ENCODE data around the gene BNC2.
A peak's percentile ranks its signal among the peaks of the same experiment; 100 is the strongest.

The BNC2 gene

DNA sequence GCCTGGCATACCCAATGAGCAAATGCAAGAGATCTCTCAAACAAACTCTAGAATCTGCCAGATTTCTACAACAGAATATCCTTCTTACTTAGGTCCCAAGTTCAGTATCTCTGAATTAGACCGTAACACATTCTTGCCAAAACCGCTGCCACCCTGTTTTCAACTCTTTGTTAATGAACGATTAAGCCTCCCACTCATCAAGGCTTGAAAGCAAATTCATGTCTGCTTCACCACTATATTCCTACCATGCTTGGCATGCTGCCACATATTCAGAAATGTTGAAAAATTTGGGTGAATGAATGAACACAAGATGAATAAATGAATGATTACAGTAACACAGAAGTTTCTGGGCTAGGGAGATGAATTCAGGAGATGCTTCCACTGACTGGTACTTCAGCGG is 119.9 kb downstream of the BNC2 start:
- DNase-seq: no peak

DNA sequence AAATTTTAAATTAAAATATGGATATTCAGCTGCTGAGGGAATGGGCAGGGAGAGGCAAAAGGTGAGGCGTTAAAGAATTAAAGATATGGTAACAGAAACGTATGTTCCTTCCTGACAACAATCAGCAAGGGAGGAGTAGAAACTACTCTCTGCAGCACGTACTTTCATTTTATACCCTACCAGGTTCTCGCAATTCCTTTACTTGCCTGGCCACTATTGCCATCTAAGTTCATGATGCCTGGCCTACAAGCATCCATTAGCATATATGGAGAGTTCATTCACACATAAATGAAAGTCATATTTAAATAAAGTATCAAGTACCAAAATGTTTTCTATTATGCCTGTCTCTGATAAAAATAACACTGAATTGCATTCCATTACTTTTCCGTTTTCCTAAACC is 125.1 kb downstream of the BNC2 start:
- DNase-seq: no peak

DNA sequence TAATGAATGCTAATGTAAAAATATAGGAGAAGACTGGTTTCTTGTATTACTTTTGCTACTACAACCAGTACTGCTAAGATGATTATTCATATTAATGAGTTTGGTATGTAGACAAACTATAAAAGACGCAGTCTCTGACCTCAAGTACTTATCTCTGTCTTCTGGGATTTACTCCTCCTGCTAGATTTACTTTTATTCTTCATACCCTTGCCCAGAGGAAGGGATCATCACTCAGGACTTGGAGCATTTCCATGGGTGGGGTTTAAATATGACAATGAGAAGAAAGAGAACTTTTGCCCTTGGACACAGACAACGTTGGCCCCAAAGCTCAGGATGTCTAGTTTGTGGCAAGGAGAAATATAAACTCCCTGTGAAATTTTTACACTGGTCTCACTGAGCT is 126.1 kb downstream of the BNC2 start:
- no peak for DNase-seq

DNA sequence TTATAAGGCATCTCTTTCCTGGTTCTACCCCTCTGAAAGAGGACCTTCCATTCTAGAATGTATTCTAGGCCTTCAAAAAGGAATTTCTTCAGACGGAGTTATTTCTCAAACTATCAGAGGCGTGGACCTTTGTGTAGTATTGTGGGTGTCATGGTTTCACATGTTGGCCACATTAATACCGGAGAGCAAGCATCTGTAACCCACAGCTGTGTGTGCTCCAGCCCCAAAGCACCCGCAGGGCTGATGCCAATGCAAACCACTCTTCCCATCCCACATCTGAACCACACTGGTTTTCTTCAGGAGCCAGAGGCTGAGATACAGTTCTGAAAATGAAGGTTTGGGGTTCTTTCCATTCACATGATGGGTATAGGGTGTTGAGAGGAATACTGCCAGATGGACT is 127.1 kb downstream of the BNC2 start:
- DNase-seq: no peak

DNA sequence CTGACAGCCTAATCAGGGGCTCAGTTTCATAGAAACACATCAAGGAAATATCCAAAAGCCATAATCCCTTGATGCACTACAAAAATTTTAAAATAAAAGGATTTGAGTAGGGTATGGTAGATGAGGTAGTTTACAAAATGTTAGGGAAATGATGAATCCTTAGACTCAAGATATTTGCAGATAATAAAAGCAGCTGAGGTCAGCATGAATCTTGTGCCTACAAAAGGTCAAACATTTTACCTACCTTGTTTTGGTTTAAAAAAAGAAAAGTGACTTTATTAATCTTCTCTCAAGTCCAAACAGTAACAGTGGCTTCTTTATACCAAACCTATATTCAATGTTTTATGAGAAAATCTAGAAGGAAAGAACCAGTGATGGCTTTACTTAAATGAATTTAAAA is 135.5 kb downstream of the BNC2 start:
- DNase-seq: no peak

DNA sequence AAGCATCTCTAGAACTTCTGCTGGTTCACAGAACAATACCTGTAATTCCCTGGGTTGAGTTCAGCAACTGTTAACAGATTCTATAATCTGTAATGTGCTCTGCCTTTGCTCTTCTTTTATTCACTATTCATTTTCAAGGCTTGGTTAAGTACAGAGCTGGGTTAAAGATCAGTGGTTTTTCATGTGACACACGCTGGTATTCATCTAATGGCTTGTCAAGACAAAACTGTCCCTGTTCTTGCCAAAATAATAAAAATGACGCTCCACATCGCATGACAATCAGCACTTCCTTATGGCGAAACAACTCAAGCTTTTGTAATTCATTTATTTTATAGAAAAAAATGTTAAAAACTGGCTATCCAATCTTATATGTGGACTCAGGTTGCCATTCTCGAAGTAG is 137.9 kb downstream of the BNC2 start:
- DNase-seq: no peak

DNA sequence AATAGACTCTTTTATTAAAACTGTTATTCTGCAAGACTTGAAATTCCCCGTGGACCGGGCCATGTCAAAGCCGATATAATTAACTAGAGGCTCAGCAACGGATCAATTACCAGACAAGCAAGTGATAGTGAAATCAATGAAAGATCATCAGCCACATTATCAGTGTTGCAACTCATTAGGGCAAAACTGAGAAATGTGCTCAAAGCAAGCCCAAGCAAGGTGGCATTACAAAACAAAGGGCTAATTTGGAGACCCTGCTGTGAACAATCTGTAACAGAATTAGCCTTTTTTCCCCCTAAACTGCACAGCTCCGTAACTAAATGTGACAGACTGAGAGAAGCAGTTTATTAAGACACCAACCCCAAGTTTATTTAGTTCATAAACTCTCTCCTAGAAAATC is 140.3 kb downstream of the BNC2 start:
- no peak for DNase-seq

DNA sequence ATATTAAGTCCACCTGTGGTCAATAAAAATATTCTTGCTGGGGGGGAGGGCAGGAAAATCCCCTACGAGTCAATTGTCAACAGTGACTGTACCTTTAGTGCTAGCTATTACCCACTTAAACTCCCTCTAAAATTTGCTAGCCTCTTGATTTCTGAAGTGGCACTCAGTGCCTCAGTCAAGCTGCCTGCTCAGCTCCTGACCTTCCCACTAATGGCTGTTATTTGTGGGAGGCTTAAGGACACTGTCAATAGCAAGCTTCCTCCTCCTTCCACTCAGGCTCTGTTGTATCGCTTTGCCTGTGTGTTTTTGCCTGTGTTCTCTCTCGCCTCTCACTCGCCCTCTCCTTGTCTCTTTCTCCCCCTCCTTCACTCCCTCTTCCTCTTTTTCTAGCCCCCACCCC is 140.8 kb downstream of the BNC2 start:
- no peak for DNase-seq

DNA sequence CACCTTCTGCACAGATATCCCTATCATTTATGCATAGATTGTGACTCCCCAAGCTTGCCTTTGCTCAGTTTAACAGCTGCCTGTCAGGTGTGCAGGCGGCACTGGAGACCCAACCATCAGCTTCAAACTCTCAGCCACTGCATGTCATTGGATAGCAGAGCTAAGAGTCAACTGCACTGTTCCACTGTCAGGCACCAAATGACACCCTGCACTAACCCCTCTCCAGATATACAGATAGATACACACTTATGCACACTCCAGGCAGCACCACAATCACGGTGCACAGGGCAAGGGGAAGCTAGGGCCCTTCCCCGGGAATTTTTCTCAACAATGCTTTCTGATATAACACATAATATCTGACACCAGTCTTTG is 142.3 kb downstream of the BNC2 start:
- DNase-seq: no peak

DNA sequence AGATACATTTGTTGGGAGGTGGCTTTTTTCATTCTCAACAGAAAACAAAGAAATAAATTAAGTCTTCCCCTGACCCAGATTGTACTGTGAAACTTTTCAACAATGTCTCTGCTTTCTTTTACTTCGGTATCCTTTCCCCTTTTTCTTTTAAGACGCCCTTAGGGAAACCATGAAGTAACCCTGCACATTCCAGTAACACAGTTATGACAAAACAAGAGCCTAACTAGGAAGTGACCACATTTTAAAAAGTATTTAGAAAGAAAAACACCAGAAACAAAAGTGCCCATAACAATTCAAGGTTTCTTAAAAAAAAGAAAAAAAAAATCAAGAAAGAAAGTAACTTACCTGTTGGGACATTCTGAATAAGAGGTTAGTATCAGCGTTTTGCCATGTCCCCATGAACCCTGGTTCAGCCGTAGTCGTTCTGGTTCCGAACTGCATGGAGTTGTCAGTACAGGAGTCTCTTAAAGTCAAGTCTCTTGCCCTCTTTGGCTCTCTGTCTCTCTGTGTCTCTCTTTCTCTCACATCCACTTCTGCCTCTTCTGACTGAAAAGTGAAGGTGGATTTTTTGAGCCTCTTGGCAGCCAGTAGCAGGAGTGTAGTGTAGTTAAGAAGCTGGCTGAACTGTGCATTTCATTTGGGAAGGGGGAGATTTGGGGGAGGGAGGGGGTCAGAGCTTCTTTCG is 142.9 kb downstream of the BNC2 start:
- no peak for DNase-seq

DNA sequence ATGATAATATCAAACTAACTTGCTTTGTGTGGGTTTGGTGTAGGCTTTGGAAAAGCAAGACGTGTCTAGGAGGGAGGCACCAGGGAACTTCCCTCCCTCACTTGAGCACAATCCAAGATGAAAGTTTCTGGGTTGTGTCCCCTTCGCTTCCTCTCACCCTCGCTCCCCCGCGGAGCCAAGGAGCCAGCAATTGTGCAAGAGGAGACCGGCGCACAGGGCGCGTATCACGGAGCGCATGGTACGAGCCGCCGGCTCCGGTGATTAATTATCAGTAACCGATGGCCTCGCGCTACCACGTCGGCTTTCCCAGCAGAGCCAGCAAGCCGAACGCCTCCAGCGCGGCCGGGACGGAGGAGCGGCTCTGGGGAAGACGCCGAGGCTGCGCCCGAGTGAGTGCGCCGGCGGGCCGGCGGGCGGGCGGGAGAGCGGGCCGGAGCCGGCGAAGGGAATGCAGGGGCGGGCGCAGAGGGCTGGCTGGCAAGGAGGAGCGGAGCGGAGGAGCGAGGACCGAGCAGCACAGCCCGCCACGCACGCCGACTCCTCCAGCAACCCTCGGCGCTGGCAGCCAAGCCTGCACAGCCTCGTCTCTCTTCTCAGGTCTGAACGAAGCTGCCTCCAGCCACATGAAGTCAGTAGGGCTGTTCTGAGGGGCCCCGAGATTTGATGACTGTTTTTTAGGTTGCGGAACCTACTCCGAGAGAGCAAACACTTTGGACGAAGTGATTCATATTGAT is 143.6 kb downstream of the BNC2 start:
- peak; percentile 6 for DNase-seq

DNA sequence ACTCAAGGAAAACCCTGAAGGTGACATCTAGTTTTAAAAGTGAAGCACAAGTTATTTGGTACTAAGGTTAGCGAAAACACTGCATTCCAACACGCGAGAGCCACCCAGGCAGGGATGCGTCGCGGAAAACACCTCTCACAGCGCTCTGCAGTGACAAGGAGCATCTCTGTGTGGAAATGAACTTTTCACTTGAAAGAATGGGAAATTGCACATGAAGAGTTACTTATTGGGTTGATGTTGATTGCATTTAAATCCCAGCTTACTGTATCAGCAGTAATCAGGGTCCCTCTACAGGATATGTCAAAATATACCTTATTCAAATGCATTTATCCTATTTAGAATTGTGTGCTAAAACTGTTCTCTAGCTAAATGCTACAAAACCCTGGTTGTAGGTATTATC is 144.4 kb downstream of the BNC2 start:
- DNase-seq: no peak

DNA sequence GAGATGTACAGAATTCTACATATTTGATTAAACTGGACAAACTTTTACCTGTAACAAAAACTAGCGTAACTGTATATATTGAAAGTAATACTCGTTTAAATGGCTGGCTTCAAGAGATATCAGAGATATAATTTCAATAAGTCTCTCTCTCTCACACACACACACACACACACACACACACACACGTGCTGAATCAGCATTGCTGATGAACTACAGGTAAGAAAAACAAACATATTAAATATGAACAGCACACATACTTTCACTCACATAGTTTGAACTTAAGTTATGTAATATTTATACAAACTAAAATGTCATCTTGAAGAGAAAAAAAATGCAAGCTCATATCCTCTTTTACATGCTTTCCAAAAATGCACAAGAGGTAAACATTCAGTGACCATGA is 145.4 kb downstream of the BNC2 start:
- no peak for DNase-seq

DNA sequence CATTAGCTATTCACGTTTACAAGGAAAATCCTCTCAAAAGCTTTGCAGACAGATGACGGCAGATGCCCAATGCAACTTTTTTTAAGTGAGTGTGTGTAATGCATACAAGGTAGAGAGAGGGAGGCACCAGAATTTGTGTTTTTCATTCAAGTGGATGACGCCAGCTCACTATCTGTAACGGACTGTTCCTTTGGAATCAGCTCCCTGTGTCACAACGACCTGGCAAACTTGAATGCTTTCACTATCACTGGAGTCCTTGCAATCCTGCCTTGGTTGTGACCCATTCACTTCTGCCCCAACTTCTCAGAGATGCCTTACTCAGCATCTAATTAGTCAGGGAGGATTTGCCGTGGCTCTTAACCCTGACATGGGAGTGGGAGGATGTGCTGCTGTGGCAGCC is 148.5 kb downstream of the BNC2 start:
- no peak for DNase-seq

DNA sequence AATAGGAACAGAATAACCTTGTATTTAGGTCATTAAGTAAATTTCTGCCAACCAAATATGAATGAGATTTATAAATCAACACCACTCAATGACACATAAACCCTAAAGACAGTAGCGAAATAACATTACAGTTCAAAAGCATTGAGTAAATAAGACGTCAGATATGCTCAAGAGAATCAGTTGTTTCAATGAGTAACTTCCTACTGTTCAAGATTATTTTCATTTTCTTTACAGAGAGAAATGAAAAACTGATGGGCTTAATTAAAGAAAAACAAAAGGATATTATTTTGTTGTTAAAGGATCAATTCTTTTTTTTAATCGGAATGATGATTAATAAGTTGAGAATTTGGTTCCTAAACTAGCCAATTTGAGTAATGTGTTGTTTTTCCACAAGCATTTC is 150.1 kb downstream of the BNC2 start:
- DNase-seq: no peak

DNA sequence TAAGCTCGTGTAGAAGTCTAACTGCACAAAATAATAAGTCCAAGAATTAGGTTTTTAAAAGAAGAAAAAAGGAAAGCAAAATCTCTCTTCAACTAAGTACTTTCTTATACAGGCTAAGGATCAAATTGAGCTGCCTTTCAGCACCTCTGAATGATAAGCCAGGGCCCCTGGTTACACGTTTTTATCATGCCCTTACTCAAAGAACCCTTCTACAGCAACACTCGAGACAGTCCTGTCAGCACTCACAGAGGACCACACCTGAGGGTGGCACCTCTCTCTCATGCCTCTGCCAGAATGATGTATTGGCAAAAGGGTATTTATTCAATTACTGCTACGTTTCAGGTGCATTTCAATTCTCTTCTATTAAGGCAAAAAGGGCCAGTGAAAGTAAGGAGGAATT is 150.5 kb downstream of the BNC2 start:
- DNase-seq: no peak

DNA sequence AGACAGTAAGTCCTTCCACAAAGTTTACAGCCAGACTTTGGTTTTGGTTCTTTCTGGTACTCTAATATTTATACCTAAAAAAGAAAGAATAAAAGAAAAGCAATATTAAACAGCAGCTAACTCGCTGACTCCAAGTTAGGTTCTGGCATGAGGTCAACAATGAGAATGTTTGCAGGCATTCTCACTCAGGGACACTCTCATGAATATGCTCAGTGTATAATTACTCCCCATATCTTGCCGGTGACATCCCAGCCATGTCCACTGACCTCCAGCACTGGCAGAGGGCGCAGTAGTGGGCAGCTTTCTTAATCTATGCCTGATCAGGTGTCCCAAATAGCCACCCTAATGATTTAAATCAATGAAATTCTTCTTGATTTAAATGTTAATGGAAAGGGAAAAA is 151.5 kb downstream of the BNC2 start:
- no peak for DNase-seq

DNA sequence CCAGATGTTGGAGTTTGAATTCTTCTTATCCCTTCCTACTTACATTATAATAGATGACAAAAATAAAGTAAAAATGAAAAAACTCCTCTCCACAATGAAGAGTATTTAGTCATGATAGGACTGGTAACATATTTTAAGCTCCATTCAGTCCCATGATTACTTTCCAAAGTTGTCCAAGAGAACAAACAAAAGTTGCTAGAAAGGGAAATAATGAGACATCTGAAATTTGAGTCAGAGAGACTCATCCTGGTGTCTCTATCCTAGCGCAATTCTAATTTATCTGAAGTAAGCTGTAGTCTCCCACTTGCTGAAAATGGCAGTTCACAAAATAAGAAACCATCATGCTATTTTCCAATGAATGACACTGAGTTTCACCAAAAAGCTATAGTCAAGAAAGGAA is 152.2 kb downstream of the BNC2 start:
- no peak for DNase-seq

DNA sequence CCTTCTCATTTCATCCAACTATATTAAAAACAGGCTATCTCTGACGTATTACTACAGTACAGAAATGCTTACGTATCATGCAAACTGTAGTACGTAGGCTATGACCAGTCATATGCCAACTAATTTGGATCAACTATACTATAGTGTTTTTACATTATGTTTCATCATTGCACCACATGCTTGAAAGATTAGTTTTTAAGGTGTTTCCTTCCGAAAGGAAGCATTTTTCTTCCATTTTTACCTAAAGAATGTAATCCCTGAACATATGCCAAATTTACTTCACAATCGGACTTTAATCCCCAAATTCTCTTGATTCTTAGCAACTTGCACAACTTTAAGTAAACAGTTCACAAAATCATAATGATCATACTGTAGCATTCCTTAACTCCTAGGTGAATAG is 153.9 kb downstream of the BNC2 start:
- no peak for DNase-seq

DNA sequence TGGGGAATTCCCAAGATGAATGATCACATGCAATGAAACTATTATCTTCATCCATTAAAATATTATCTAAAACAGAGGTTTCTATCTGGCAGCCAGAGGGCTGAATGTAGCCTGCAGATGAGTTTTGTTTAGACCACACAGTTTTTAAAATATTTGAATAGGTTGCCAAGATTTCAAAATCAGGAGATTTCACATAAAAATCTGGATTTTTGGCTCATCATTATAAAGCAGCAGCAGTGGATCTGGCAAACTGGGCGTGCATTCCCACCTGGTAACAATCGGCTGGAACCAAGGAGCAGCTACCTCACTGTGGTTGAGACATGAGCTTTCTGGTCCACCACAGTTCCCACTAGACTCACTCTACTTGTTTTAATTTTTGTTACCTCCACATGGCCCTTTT is 155.1 kb downstream of the BNC2 start:
- DNase-seq: no peak

DNA sequence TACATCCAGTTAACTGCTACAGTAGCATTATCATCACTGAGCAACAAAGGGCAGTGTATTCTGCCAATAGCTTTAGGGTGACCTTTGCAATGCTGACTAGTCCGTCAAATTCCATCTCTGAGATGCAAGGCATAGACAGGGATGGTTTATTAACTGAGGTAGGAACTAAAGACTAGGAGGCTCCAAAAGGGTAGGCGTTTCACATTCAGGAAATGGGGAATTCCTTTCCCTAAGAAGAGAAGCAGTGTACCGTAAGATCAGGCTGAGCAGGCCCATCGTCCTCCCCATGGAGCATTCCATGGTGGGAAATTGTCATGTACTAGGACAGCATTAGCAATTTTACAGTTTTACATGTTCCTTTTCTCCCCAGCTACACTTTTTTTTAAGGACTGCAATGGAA is 157.7 kb downstream of the BNC2 start:
- DNase-seq: no peak

DNA sequence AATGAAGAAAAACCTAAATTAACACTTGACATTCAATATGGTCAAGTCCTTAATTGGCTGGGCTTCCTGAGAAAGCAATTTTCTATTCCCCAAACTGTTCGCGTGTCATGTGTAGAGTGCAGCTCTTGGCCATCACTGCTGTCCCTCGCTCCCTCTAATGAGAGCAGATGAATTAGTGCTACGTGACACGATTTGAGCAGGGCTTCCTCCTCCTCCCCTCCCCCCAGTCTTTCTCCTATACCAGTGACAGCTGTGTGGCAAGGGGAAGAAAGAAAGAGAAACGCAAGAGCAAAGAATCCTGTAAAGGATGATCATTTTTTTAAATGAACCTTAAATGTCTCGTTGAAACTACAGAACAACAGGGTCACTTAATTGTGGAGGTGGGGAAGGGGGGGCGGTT is 159.6 kb downstream of the BNC2 start:
- DNase-seq: no peak

DNA sequence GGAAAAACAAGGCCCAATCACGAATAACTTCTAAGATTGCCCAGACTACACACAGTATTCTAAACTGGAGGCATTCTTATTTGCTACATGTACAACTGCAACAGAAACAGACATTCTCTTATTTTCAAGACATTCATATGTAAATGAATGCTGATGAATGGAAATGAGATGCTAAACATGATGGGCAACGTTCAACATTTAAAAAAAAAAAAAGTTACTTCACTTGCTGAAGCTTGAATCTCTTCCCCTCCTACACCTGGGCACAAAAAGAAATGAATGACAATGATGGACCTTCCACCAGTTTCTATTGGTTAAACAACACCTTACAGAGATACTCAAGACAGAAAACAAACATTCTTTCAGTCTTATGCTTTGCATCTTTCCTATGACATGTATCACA is 160.5 kb downstream of the BNC2 start:
- no peak for DNase-seq

DNA sequence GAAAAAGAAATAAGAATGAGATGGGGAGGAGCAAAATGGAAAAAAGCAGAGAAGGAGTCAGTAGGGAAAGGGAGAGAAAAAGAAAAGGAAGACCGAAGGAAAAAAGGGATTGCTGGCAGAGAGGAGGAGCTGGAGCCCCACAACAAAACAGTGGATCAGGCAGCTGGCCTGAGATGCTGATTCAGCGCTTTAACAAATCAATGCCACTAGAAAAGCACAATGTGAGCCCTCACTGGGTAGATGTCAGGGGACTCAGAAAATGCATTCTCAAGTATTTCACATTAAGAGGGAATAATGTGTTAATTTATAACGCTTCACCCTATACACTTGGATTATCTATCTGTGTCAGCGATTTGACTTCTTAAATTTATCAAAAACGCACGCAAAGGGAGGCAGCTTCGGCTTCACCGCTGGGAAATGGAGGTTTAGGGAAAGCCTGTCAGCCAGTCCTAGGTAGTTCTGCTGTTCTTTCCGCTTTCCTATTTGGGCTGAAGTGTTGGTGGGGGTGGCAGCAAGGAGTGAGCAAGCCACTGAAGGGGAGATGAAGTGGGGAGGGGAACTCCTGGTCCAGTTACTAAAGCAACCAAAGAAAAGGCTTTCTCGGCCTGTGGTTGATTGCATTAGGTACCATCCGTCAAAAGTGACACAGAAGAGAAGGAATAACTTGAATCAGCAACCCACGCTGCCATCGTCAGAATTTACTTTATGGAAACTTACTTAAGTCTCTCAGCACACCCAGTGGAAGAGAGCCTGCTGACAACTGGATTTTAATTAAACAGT is 161.6 kb downstream of the BNC2 start:
- no peak for DNase-seq

Measured in activated CD4-positive, alpha-beta T cell treated with anti-CD3 and anti-CD28 coated beads, Interleukin-2, Interleukin-6, amounts not matched to agents 100 ng/mL and 50 ng/mL, durations not matched to agents 16 hours and 8 hours (primary cell).